Stimulated activated CD8-positive, alpha-beta memory T cell treated with anti-CD3 and anti-CD28 coated beads, Interleukin-12 subunit alpha, Interleukin-12 subunit beta, amount 100 ng/mL, for 24 hours (primary cell): ENCODE measurements around the gene CPHXL.

ENCODE experiments used
- DNase-seq: peaks from one replicate; pipeline ENCODE4 v3.0.0-alpha.2; 2020; ENCODE audit errors: extremely low read depth

Gene CPHXL

DNA sequence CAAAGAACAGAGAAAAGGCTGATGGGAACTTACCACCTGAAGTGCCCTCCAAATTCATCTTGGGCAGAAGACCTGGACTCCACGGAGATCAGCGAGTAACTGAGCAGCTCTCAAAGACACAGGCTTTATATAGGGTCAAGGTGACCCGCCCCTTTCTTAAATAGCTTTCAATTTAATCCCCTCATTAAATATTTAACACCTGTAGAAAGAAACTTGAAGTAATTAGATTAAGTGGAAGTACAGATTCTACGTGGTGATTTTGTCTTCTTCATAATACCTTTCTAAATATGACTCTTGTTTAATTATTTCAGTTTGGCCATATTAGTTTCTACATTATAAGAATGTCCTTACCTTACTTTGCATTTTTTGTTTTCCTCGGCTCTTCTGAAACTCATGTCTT lies 24.9 kb downstream of the CPHXL start, which contains the start of gene DUXB:
TSS of gene DUXB (minus strand) at position 101 of the 400 bp plus-strand sequence. CDS start at position 58, 43 bp downstream.
- no peak for DNase-seq

- DNase-seq: no peak
These were observed 28.7 kb downstream of the CPHXL start for GRCh38 chr16:75697571-75697970.

DNA sequence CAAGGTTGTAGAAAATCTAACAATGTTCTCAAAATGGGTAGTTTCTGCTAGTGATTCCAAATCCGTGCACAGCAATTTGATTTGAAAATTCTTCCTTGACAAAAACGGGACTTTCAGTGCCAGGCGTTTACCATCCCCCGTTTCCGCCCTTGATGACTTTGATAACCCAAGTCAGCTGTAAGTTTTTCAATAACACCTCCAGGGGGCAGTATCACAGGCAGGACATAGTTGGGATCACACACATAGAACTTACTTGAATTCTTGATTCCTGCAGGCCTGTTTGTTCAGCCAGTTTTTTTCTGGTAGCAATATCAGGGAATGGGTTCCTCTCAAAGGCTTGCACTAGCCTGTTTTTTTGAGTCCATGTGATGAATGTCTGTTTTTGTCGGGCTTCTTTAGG lies 30.6 kb downstream of the CPHXL start:
- DNase-seq: no peak

GRCh38 chr16:75687361-75687760 lies 38.9 kb downstream of the CPHXL start:
- no peak for DNase-seq

- no peak for DNase-seq
These were observed 44.0 kb downstream of the CPHXL start for GRCh38 chr16:75682308-75682707.

- no peak for DNase-seq
These were observed 46.9 kb downstream of the CPHXL start for GRCh38 chr16:75679366-75679765.

- no peak for DNase-seq
These were observed 49.4 kb downstream of the CPHXL start, which contains the start of gene CPHXL2 for GRCh38 chr16:75676909-75677308. TSS of gene CPHXL2 (minus strand) at chr16:75677009. CDS start at chr16:75676999, 10 bp downstream.

DNA sequence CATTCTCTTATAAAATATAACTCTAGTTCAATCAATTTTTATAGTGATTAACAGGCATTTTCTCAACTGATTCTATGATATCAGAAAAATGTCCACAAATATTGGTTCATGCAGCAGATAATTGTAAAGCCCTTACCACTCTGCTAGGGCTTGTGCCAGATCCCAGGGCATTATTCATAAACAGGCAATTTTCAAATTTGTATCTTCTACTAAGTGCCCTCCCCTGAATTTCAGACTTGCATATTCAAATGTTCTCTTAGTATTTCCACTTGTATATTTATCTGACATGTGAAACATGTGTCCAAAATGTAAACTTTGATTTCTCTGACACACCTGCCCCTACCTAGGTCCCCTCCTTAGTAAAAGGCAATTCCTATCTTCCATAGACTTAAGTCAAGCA lies 58.8 kb downstream of the CPHXL start:
- DNase-seq: no peak
